Measurements from ENCODE around the gene PIK3C3. TPM values are rescaled to one million over a fixed set of nuclear protein-coding genes. Genes with fewer than 3 reads are reported as not detected.

PIK3C3 gene
- total RNA-seq, 1 donor from 2014 or later: 41.5 TPM

- H3K4me3 Mint-ChIP-seq: no peak overlapping the region
- no peak for DNase-seq (ENCODE audit: low read depth, low spot score)
- TF ChIP-seq, protein P1, sequence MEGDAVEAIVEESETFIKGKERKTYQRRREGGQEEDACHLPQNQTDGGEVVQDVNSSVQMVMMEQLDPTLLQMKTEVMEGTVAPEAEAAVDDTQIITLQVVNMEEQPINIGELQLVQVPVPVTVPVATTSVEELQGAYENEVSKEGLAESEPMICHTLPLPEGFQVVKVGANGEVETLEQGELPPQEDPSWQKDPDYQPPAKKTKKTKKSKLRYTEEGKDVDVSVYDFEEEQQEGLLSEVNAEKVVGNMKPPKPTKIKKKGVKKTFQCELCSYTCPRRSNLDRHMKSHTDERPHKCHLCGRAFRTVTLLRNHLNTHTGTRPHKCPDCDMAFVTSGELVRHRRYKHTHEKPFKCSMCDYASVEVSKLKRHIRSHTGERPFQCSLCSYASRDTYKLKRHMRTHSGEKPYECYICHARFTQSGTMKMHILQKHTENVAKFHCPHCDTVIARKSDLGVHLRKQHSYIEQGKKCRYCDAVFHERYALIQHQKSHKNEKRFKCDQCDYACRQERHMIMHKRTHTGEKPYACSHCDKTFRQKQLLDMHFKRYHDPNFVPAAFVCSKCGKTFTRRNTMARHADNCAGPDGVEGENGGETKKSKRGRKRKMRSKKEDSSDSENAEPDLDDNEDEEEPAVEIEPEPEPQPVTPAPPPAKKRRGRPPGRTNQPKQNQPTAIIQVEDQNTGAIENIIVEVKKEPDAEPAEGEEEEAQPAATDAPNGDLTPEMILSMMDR (conservative IDR thresholded peaks at IDR 0.05): no peak
- peaks cover 3% of the 10 kb centered on the region for H3K36me3 Mint-ChIP-seq (ENCODE audit: low read depth)
- no peaks in the 10 kb centered on the region for H3K9me3 Mint-ChIP-seq
- H3K27me3 Mint-ChIP-seq (ENCODE audit: low read depth): no peaks in the 10 kb centered on the region
- H3K27ac Mint-ChIP-seq (ENCODE audit: unreplicated experiment): no peak overlapping the region
- no peaks in the 10 kb centered on the region for H3K4me1 Mint-ChIP-seq
Measured at GRCh38 chr18:42094875-42095274, 139.8 kb downstream of the PIK3C3 start.

GRCh38 chr18:42095732-42096377 lies 140.8 kb downstream of the PIK3C3 start:
- TF ChIP-seq, protein P1 (conservative IDR thresholded peaks at IDR 0.05): no peak
- Mint-ChIP-seq H3K27me3 (ENCODE audit: low read depth) (no peaks in the 10 kb centered on the region), H3K36me3 (ENCODE audit: low read depth) (peaks cover 3% of the 10 kb centered on the region), H3K4me3 (no peak overlapping the region), H3K4me1 (no peaks in the 10 kb centered on the region), H3K9me3 (no peaks in the 10 kb centered on the region), H3K27ac (ENCODE audit: unreplicated experiment) (no peak overlapping the region)
- DNase-seq (ENCODE audit: low read depth, low spot score): no peak

GRCh38 chr18:42100248-42100647 lies 145.2 kb downstream of the PIK3C3 start:
- no peaks in the 10 kb centered on the region for H3K4me1 Mint-ChIP-seq
- H3K27ac Mint-ChIP-seq (ENCODE audit: unreplicated experiment): no peak overlapping the region
- no peak overlapping the region for H3K4me3 Mint-ChIP-seq
- no peak for DNase-seq (ENCODE audit: low read depth, low spot score)
- TF ChIP-seq, protein P1 (conservative IDR thresholded peaks at IDR 0.05): no peak
- no peaks in the 10 kb centered on the region for H3K27me3 Mint-ChIP-seq (ENCODE audit: low read depth)
- peaks cover 2% of the 10 kb centered on the region for H3K9me3 Mint-ChIP-seq
- H3K36me3 Mint-ChIP-seq (ENCODE audit: low read depth): peaks cover 3% of the 10 kb centered on the region

DNA sequence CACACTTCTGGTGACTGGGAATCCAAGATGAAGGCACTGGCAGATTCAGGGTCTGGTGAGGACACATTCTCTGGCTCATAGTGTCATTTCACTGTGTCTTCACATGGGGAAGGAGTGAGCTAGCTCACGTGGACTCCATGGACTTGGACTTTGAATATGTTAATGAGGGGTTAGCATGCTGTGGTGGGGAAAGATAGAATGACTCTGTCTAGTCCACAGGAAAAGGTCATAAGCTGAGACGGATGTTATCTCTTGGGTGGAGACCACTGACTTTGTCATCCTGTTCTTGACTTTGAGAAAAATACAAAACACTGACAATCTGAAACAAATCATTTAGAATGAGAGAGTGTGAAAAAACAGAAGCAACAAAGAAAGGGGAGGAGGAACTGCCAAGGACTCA lies 145.9 kb downstream of the PIK3C3 start:
- peaks cover 6% of the 10 kb centered on the region for H3K4me1 Mint-ChIP-seq
- no peak overlapping the region for H3K27ac Mint-ChIP-seq (ENCODE audit: unreplicated experiment)
- H3K9me3 Mint-ChIP-seq: peaks cover 2% of the 10 kb centered on the region
- no peak for DNase-seq (ENCODE audit: low read depth, low spot score)
- no peak overlapping the region for H3K4me3 Mint-ChIP-seq
- H3K27me3 Mint-ChIP-seq (ENCODE audit: low read depth): no peaks in the 10 kb centered on the region
- TF ChIP-seq, protein P1 (conservative IDR thresholded peaks at IDR 0.05): no peak
- H3K36me3 Mint-ChIP-seq (ENCODE audit: low read depth): peaks cover 3% of the 10 kb centered on the region

DNA sequence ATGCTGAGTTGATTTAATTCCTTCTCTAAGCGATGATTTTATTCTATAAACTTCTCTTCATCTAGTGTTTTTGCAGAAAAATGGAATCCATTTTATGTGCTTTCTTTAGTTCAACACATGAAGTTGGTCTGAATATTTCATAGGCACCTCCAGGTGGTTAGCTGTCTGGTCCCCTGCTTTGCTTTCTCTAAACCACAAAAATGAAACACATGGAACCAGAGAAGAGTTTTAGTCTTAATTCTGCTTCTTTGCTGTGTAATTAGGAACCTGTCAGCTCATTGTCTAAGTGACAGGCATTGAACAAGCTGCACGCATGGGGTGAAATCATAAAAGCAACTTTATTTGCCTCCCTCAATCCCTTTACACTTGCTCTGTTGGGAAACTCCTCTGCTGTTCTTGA lies 150.4 kb downstream of the PIK3C3 start:
- H3K27ac Mint-ChIP-seq (ENCODE audit: unreplicated experiment): no peak overlapping the region
- DNase-seq (ENCODE audit: low read depth, low spot score): no peak
- H3K27me3 Mint-ChIP-seq (ENCODE audit: low read depth): no peaks in the 10 kb centered on the region
- H3K4me1 Mint-ChIP-seq: peaks cover 36% of the 10 kb centered on the region
- H3K36me3 Mint-ChIP-seq (ENCODE audit: low read depth): peaks cover 3% of the 10 kb centered on the region
- H3K9me3 Mint-ChIP-seq: peaks cover 2% of the 10 kb centered on the region
- TF ChIP-seq, protein P1 (conservative IDR thresholded peaks at IDR 0.05): no peak
- no peak overlapping the region for H3K4me3 Mint-ChIP-seq
